HG02885 (cell line): Measurements from ENCODE around the gene MILR1.
"Not testable (repeated sequence)": the region's sequence is repeated elsewhere in the genome, so short reads cannot be mapped to it uniquely, and the experiment has no call there.

Experiments
- ATAC-seq: cut with Tn5 transposase; IDR thresholded peaks from one replicate; pipeline ENCODE4 v1.9.1; 2021; ENCODE audit warnings: mild to moderate bottlenecking; ENCODE audit not compliant: unreplicated experiment, poor library complexity

MILR1 gene

DNA sequence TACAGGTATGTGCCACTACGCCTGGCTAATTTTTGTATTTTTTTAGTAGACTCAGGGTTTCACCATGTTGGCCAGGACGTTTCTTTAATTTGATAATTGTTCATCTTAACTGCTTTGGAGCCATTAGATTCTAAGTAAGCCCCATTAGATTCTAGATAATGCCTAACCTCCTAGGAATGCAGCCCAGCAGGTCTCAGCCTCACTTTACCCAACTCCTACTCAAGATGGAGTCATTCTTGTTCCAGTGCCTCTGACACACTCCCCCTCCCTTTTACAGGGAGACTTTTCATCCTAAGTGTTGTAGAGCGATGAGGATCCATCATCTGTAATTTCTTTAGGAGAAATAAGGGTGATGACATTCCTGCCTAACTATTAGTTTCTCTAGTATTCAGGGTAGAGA, 23.7 kb upstream of the MILR1 start:
- ATAC-seq: no peak

DNA sequence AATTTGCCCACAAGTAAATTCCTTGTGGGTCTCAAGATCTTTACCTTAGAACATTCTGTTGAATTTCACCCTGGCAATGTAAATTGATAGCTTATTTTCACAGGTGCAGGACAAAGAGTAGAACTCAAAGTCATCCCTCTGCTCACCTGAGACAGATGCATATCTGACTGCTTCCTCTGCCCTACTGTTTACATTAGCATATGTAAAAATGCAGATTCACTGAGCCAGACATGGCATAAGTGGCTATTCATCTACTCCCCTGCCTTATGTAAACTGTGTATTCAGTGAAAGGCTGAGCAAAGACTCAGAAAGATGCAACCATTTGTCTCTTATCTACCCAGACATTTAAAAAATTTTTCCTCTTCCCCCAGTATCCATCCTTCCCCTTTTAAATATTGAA, 22.3 kb upstream of the MILR1 start:
- no peak for ATAC-seq

GRCh38 chr17:64428406-64428805, 20.5 kb upstream of the MILR1 start:
- ATAC-seq: no peak

GRCh38 chr17:64430036-64430435, 18.9 kb upstream of the MILR1 start:
- ATAC-seq: not testable (repeated sequence)

DNA sequence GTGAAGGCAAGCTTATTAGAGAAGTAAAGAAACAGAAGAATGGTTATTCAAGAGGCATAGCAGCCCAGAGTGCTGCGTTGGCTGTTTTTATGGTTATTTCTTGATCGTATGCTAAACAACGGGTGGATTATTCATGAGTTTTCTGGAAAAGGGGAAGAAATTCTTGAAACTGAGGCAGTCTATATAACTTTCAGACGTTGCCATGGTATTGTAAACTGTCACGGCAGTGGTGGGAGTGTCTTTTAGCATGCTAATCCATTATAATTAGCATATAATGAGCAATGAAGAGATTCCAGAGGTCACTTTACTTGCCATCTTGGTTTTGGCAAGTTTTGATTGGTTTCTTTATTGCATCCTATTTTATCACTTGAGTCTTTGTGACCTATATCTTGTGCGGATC, 17.4 kb upstream of the MILR1 start:
- no peak for ATAC-seq

DNA sequence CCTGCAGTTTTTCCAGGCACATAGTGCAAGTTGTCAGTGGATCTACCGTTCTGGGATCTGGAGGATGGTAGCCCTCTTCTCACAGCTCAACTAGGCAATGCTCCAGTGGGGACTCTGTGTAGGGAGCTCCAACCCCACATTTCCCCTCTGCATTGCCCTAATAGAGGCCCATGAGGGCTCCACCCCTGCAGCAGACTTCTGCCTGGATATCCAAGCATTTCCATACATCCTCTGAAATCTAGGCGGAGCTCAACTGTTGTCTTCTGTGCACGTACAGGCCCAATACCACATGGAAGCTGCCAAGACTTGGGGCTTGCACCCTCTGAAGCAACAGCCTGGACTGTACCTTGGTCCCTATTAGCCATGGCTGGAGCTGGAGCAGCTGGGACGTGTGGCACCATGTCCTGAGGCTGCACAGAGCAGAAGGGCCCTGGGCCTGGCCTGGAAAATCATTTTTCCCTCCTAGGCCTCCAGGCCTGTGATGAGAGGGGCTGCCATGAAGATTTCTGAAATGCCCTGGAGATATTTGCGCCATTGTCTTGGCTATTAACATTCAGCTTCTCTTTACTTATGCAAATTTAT, 10.9 kb upstream of the MILR1 start:
- no peak for ATAC-seq

- ATAC-seq: not testable (repeated sequence)
These were observed 9.4 kb upstream of the MILR1 start for GRCh38 chr17:64439521-64439920.

DNA sequence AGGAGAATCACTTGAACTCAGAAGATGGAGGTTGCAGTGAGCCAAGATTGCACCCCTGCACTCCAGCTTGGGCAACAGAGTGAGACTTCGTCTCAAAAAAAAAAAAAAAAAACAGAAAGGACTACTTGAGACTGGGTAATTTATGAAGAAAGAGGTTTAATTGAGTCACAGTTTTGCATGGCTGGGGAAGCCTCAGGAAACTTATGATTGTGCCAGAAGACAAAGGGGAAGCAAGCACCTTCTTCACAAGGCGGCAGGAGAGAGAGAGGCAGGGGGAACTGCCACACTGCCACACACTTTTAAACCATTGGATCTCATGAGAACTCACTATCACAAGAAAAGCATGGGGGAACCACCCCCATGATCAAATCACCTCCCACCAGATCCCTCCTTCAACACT, 9.0 kb upstream of the MILR1 start:
- no peak for ATAC-seq

- no peak for ATAC-seq
These were observed 7.0 kb upstream of the MILR1 start for GRCh38 chr17:64441772-64442540.

- ATAC-seq: no peak
These were observed 6.4 kb upstream of the MILR1 start for GRCh38 chr17:64442541-64442971.

GRCh38 chr17:64443086-64443760, 5.7 kb upstream of the MILR1 start:
- no peak for ATAC-seq

GRCh38 chr17:64447526-64447925, 1.4 kb upstream of the MILR1 start:
- ATAC-seq: no peak

DNA sequence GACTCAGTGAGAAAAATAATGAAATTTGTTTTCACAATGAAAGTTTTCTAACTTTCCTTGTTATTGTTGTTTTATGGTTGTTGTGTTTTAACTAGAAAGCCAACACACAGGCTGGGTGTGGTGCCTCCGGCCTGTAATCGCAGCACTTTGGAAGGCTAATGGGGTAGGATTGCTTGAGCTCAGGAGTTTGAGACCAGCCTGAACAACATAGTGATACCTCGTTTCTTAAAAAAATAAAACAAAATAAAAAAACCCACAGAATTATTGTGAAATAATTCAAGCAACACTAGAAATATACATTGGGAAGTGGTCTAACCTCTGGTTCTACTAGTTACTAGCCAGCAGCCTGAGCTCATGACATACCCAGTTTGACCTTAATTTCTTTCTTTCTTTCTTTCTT, 630 bp downstream of the MILR1 start:
- ATAC-seq: no peak

- ATAC-seq: no peak
These were observed 7.3 kb downstream of the MILR1 start for GRCh38 chr17:64455993-64456885.

- no peak for ATAC-seq
These were observed 8.2 kb downstream of the MILR1 start for GRCh38 chr17:64457156-64457555.

DNA sequence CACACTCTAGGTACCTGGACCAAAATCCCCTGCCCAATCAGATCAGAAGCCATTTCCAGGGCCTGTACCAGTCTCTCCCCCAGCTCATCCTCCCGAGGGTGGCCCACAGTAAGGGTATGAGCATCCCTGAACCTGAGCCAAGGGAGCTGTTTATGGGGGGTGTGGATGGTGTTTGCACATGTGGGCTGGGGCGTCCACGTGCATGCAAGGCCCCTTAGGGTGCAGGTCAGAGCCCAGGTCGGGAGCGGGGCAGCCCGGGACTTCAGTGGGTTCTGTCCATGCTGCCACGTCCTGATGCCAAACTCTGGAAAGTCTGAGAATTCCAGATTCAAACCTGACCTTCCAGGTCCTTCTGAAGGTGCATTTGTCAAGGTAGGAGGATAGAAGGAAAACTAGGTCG, 9.8 kb downstream of the MILR1 start:
- no peak for ATAC-seq

GRCh38 chr17:64459284-64459747, 10.4 kb downstream of the MILR1 start:
- no peak for ATAC-seq

DNA sequence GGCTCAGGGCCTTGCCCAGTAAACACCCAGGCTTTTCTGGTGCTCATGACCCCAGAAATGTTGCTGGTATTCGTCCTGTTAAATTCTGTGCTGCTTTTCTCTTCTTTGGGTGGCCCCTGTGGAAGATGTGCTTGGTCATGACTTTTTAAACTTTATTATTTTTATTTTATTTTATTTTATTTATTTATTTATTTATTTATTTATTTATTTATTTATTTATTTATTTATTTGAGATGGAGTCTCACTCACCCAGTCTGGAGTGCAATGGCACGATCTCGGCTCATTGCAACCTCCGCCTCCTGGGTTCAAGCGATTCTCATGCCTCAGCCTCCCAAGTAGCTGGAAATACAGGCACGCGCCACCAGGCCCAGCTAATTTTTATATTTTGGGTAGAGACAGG, 10.9 kb downstream of the MILR1 start:
- ATAC-seq: not testable (repeated sequence)

GRCh38 chr17:64460955-64461354, 12.0 kb downstream of the MILR1 start:
- no peak for ATAC-seq

DNA sequence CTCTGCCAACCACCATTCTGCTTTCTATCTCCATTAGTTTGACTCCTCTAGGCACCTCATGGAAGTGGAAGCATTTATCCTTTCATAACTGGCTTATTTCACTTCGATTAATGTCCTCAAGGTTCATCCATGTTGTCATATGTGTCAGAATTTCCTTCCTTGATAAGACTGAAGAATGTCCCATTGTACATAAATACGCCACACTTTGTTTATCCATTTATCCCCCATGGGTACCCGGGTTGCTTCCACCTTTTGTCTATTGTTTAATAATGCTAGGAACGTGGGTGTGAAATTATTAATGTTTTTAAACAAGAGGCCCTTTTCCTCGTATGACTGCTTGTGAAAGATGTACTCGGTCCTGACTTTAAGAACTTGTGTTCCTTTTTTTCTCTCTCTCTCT, 12.9 kb downstream of the MILR1 start:
- no peak for ATAC-seq
